Lower leg skin (tissue), 4 donors: ENCODE results near the gene CDKL5. TPM values are rescaled to one million over a fixed set of nuclear protein-coding genes. Genes with fewer than 3 reads are reported as not detected.

Experiments
- DNase-seq, 2 donors: peaks; one replicate each; pipeline ENCODE4 v3.0.0-alpha.2; 2019; ENCODE audit warnings: low spot score in 2 of 2
- H3K4me3 ChIP-seq: fragments of 200-600 bp; sonication (generic); 2 replicates; pipeline ENCODE4 v1.5.1; 2017; ENCODE audit warnings: mild to moderate bottlenecking, low read depth; ENCODE audit not compliant: poor library complexity, severe bottlenecking
- POLR2A ChIP-seq, 2 donors: fragments of 450-650 bp; IDR thresholded peaks; one replicate each; pipeline ENCODE4 v1.6.1; 2016 to 2017; ENCODE audit warnings: antibody characterized with exemption in 2 of 2, mild to moderate bottlenecking in 1 of 2, moderate library complexity in 1 of 2
- WGBS, 2 donors: methylation state at CpG; one replicate each; pipeline ENCODE4 v1.1.5; 2018; 5-methylcytosine and 5-hydroxymethylcytosine counted together
- intact Hi-C: fragments of 100-400 bp; cut with DNase I; formaldehyde crosslinking; loops from one replicate; pipeline ENCODE4 v1.15.0; 2023; ENCODE audit warnings: low total_unique reads
- total RNA-seq, 4 donors: library from RNA; depleted of rRNA; stranded (reverse); fragments of >200 nt; gene quantifications; one replicate each; pipeline ENCODE4 v1.1.0, GENCODE V29; 2016
- TF ChIP-seq, protein P1 (sequence below), 3 donors: fragments of 450-650 bp; IDR thresholded peaks; one replicate each; pipeline ENCODE4 v1.5.1; 2016; ENCODE audit warnings: antibody characterized with exemption in 3 of 3, mild to moderate bottlenecking in 3 of 3, moderate library complexity in 2 of 3

CDKL5 gene
- total RNA-seq, 4 donors from 2014 or later = 3.3 to 9.2 (median 5.1) TPM

DNA sequence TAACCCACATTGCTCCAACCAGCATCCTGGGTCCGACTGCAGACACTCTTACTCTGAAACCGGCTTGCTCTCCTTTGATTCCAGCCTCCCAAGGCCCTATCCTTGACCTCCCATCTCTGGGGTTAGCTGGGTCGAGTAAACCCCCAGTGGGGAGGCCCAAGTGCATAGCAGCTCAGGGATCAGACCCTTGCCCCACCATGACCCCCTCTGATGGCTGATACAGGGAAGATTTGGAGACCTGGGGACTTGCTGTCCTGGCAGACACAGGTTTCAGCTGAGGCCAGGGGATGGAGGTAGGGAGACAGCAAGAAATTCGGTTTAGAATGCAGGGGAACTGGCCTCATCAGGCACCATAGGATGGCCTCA is 23.6 kb upstream of the CDKL5 start:
- WGBS, 2 donors = 63 to 84% methylated on average over 4 of the region's 4 CpGs
- TF ChIP-seq, protein P1, sequence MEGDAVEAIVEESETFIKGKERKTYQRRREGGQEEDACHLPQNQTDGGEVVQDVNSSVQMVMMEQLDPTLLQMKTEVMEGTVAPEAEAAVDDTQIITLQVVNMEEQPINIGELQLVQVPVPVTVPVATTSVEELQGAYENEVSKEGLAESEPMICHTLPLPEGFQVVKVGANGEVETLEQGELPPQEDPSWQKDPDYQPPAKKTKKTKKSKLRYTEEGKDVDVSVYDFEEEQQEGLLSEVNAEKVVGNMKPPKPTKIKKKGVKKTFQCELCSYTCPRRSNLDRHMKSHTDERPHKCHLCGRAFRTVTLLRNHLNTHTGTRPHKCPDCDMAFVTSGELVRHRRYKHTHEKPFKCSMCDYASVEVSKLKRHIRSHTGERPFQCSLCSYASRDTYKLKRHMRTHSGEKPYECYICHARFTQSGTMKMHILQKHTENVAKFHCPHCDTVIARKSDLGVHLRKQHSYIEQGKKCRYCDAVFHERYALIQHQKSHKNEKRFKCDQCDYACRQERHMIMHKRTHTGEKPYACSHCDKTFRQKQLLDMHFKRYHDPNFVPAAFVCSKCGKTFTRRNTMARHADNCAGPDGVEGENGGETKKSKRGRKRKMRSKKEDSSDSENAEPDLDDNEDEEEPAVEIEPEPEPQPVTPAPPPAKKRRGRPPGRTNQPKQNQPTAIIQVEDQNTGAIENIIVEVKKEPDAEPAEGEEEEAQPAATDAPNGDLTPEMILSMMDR (IDR thresholded peaks at IDR 0.05) = no peak
- TF ChIP-seq POLR2A (IDR thresholded peaks at IDR 0.05) = no peak
- intact Hi-C loops = no loop called here
- no peak for DNase-seq
- no peak overlapping the region for H3K4me3 ChIP-seq

GRCh38 chrX:18406531-18407266 is 18.7 kb upstream of the CDKL5 start:
- intact Hi-C loops = no loop called here
- no peak for DNase-seq

GRCh38 chrX:18410038-18410437 is 15.4 kb upstream of the CDKL5 start:
- TF ChIP-seq, protein P1 (IDR thresholded peaks at IDR 0.05) = no peak
- TF ChIP-seq POLR2A (IDR thresholded peaks at IDR 0.05) = no peak
- intact Hi-C loops = no loop called here
- no peak overlapping the region for H3K4me3 ChIP-seq
- DNase-seq = no peak
- WGBS, 2 donors = 86 to 88% methylated on average over 5 of the region's 5 CpGs

More at GRCh38 chrX:18406531-18407266, 18.7 kb upstream of the CDKL5 start:
- WGBS, 2 donors = 77 to 81% methylated on average over 8 of the region's 8 CpGs
- TF ChIP-seq, protein P1 (IDR thresholded peaks at IDR 0.05) = no peak
- no peak for TF ChIP-seq POLR2A (IDR thresholded peaks at IDR 0.05)
- no peak overlapping the region for H3K4me3 ChIP-seq

DNA sequence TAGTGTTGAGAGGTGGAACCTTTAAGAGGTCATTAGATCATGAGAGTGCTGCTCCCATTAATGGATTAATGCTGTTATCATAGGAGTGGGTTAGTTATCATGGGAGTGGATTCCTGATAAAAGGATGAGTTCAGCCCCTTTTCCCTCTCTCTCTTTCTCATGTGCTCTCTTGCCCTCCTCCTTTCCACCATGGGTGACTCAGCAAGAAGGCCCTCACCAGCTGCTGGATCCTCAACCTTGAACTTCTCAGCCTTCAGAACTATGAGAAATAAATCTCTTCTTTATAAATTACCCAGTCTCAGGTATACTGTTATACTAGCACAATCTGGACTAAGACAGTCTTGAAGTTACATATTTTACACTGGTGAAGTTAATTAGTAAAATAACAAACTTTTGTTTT is 10.0 kb upstream of the CDKL5 start:
- no peak for TF ChIP-seq POLR2A (IDR thresholded peaks at IDR 0.05)
- TF ChIP-seq, protein P1 (IDR thresholded peaks at IDR 0.05) = no peak
- H3K4me3 ChIP-seq = no peak overlapping the region
- DNase-seq = no peak
- intact Hi-C loops = no loop called here

- intact Hi-C loops = no loop called here
- H3K4me3 ChIP-seq = no peak overlapping the region
- no peak for TF ChIP-seq POLR2A (IDR thresholded peaks at IDR 0.05)
- TF ChIP-seq, protein P1 (IDR thresholded peaks at IDR 0.05) = no peak
- DNase-seq = no peak
- WGBS, 2 donors = 80 to 83% methylated on average over 5 of the region's 5 CpGs
These were observed 3.1 kb upstream of the CDKL5 start for GRCh38 chrX:18422325-18422724.

DNA sequence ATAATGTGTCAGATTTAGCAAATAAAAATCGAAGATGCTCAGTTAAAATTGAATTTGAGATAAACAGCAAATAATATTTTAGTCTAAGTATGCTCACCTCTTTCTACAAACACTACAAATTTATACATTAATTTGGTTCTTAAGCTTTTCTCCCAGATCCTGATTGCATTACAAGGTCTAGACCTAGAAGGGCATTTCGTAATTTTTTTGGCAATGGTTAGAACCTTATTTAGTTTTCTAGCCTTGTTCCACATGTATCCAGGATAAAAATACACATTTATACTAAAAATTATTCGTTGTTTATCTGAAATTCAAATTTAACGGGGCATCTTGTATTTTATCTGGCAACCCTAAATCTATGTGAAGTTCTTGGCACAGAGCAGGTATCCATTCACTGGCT is 2.5 kb upstream of the CDKL5 start:
- no peak overlapping the region for H3K4me3 ChIP-seq
- DNase-seq = no peak
- WGBS, 2 donors = 78 to 84% methylated on average over 4 of the region's 4 CpGs
- intact Hi-C loops = no loop called here
- no peak for TF ChIP-seq POLR2A (IDR thresholded peaks at IDR 0.05)
- TF ChIP-seq, protein P1 (IDR thresholded peaks at IDR 0.05) = no peak
